ENCODE data around the gene KMT5B.

DNA sequence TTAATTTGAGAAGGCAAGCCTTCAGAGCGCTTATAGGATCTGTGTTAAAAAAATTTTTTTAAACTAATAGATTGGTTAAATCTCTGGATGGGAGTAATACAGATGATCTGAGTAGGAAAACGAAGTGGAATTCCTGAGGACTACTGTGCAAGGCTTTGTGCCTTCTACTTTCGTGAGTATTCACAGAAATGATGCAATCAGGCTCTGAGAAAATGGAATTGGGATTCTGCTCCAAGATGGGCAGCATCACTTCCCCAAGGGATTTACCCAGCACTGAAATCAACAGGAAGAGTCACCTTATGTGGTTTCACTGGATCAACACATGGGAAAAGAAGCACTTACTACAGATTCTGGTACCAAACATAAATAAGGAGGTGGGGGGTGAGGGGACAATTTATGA, 12.5 kb downstream of the KMT5B start:
- TF ChIP-seq EZH2 (IDR thresholded peaks at IDR 0.05; ENCODE audit: borderline replicate concordance, insufficient read depth, low read depth, low read length, poor library complexity, severe bottlenecking) (no peak), CTCF (IDR thresholded peaks at IDR 0.05) (no peak)

Measured in B cell (primary cell).